ENCODE data around the gene IGFBP1. TPM values are rescaled to one million over a fixed set of nuclear protein-coding genes. Genes with fewer than 3 reads are reported as not detected.

IGFBP1 gene
- total and polyA plus RNA-seq, 2 of the 13 experiments (the other 11 are each of a cell fraction or from before 2014, with no cell fraction given): 5.4 to 885 TPM

DNA sequence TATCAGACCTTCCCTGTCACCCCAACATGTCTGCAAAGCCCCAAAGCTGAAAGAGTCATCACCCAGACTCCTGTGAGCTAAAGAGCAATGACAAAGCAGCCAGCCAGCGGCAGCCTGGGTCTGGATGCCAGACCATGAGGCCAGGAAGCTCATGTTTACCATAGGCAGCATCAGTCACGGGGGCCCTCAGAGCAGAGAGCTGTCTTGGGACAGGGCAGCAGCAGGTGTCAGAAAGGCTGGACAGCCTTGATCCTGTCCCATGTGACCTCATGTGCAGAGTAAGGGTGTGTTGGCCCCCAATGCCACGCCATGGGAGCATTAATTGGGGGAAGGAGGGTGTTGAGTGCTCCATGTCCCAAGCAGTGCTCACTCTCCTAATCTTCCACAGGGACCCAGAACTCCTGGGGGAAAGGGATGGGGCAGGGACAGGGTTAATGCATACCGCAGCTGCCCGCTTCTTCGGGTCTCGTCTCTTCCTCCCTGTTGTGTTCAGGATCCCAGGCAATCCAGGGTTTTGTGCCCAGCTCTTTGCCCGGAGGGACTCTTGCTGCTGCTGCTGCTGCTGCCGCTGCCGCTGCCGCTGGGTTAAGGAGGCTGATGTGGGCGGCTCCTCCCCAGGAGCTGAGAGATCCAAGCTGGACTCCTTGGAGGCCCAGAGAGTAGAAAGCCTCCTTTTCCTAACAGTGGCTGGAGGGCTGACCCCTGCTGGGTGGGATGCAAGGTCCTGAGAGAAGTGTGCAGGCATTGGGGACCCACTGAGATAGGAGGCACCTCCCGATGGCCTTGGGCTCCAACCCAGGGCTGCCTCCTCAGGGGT lies 22.5 kb upstream of the IGFBP1 start (continued):
- TF ChIP-seq YEATS4 (CRISPR knock-in tag; IDR thresholded peaks at IDR 0.05; ENCODE audit: borderline replicate concordance) (0 out of 2 replicates have a peak, but pooled peaks have one; percentile 2), FOXA1 (IDR thresholded peaks at IDR 0.05) (no peak), FOXA1 (CRISPR knock-in tag; IDR thresholded peaks at IDR 0.05) (peak; percentile 76; the same call in 1 of the 2 replicates), ZNF878 (CRISPR knock-in tag; IDR thresholded peaks at IDR 0.05) (peak; percentile 69; the same call in 1 of the 2 replicates), RBAK (CRISPR knock-in tag; IDR thresholded peaks at IDR 0.05) (no peak), ZNF782 (CRISPR knock-in tag; IDR thresholded peaks at IDR 0.05; ENCODE audit: borderline replicate concordance) (0 out of 2 replicates have a peak, but pooled peaks have one; percentile 32), HNF4G (IDR thresholded peaks at IDR 0.05; ENCODE audit: borderline replicate concordance, low read depth, low read length) (no peak), HNF4G (CRISPR knock-in tag; IDR thresholded peaks at IDR 0.05; ENCODE audit: borderline replicate concordance, low read depth) (no peak), SALL1 (CRISPR knock-in tag; IDR thresholded peaks at IDR 0.05) (peak; percentile 82), MED1 (CRISPR knock-in tag; IDR thresholded peaks at IDR 0.05) (peak; percentile 89), ZNF263 (CRISPR knock-in tag; IDR thresholded peaks at IDR 0.05) (peak; percentile 80), ELF3 (CRISPR knock-in tag; IDR thresholded peaks at IDR 0.05) (peak; percentile 68), ZBTB20 (CRISPR knock-in tag; IDR thresholded peaks at IDR 0.05; ENCODE audit: borderline replicate concordance, low read depth) (peak; percentile 86; the same call in 1 of the 2 replicates), ZFP37 (CRISPR knock-in tag; IDR thresholded peaks at IDR 0.05; ENCODE audit: borderline replicate concordance) (peak; percentile 73; the same call in 1 of the 2 replicates)
- TF ChIP-seq, protein P1, sequence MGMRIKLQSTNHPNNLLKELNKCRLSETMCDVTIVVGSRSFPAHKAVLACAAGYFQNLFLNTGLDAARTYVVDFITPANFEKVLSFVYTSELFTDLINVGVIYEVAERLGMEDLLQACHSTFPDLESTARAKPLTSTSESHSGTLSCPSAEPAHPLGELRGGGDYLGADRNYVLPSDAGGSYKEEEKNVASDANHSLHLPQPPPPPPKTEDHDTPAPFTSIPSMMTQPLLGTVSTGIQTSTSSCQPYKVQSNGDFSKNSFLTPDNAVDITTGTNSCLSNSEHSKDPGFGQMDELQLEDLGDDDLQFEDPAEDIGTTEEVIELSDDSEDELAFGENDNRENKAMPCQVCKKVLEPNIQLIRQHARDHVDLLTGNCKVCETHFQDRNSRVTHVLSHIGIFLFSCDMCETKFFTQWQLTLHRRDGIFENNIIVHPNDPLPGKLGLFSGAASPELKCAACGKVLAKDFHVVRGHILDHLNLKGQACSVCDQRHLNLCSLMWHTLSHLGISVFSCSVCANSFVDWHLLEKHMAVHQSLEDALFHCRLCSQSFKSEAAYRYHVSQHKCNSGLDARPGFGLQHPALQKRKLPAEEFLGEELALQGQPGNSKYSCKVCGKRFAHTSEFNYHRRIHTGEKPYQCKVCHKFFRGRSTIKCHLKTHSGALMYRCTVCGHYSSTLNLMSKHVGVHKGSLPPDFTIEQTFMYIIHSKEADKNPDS (CRISPR knock-in tag; IDR thresholded peaks at IDR 0.05): 0 out of 2 replicates have a peak, but pooled peaks have one; percentile 54
- TF ChIP-seq, protein P2, sequence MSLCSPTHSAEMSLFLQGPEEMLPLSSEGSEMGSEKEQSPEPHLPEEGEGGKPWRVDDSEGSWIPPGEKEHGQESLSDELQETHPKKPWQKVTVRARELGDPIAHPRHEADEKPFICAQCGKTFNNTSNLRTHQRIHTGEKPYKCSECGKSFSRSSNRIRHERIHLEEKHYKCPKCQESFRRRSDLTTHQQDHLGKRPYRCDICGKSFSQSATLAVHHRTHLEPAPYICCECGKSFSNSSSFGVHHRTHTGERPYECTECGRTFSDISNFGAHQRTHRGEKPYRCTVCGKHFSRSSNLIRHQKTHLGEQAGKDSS (CRISPR knock-in tag; IDR thresholded peaks at IDR 0.05; ENCODE audit: borderline replicate concordance, low read depth): peak; percentile 55; the same call in 1 of the 2 replicates
- TF ChIP-seq, protein P3, sequence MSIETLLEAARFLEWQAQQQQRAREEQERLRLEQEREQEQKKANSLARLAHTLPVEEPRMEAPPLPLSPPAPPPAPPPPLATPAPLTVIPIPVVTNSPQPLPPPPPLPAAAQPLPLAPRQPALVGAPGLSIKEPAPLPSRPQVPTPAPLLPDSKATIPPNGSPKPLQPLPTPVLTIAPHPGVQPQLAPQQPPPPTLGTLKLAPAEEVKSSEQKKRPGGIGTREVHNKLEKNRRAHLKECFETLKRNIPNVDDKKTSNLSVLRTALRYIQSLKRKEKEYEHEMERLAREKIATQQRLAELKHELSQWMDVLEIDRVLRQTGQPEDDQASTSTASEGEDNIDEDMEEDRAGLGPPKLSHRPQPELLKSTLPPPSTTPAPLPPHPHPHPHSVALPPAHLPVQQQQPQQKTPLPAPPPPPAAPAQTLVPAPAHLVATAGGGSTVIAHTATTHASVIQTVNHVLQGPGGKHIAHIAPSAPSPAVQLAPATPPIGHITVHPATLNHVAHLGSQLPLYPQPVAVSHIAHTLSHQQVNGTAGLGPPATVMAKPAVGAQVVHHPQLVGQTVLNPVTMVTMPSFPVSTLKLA (IDR thresholded peaks at IDR 0.05): peak; percentile 7; the same call in 1 of the 2 replicates
- TF ChIP-seq, protein P4, sequence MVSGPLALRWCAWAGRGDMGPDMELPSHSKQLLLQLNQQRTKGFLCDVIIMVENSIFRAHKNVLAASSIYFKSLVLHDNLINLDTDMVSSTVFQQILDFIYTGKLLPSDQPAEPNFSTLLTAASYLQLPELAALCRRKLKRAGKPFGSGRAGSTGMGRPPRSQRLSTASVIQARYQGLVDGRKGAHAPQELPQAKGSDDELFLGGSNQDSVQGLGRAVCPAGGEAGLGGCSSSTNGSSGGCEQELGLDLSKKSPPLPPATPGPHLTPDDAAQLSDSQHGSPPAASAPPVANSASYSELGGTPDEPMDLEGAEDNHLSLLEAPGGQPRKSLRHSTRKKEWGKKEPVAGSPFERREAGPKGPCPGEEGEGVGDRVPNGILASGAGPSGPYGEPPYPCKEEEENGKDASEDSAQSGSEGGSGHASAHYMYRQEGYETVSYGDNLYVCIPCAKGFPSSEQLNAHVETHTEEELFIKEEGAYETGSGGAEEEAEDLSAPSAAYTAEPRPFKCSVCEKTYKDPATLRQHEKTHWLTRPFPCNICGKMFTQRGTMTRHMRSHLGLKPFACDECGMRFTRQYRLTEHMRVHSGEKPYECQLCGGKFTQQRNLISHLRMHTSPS (CRISPR knock-in tag; IDR thresholded peaks at IDR 0.05; ENCODE audit: low read depth): 0 out of 2 replicates have a peak, but pooled peaks have one; percentile 22
- TF ChIP-seq, protein P5, sequence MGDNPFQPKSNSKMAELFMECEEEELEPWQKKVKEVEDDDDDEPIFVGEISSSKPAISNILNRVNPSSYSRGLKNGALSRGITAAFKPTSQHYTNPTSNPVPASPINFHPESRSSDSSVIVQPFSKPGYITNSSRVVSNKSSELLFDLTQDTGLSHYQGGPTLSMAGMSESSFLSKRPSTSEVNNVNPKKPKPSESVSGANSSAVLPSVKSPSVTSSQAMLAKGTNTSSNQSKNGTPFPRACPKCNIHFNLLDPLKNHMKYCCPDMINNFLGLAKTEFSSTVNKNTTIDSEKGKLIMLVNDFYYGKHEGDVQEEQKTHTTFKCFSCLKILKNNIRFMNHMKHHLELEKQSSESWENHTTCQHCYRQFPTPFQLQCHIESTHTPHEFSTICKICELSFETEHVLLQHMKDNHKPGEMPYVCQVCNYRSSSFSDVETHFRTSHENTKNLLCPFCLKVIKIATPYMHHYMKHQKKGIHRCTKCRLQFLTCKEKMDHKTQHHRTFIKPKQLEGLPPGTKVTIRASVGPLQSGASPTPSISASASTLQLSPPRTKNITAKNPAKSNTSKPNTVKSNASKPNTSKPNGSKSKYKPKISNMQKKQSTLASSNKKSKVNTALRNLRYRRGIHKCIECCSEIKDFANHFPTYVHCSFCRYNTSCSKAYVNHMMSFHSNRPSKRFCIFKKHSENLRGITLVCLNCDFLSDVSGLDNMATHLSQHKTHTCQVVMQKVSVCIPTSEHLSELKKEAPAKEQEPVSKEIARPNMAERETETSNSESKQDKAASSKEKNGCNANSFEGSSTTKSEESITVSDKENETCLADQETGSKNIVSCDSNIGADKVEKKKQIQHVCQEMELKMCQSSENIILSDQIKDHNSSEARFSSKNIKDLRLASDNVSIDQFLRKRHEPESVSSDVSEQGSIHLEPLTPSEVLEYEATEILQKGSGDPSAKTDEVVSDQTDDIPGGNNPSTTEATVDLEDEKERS (CRISPR knock-in tag; IDR thresholded peaks at IDR 0.05): 0 out of 2 replicates have a peak, but pooled peaks have one; percentile 37

Measured in HepG2 (cell line).